GM19099 (cell line): ENCODE measurements around the gene MEIKIN.

ENCODE experiments used
- POLR2A ChIP-seq: IDR thresholded peaks from 3 replicates; pipeline ENCODE4 v1.6.1; 2011; ENCODE audit warnings: low read depth; ENCODE audit not compliant: insufficient read length; ENCODE audit errors: extremely low read depth

Gene MEIKIN

GRCh38 chr5:131774652-131775367 is 170.7 kb downstream of the MEIKIN start:
- TF ChIP-seq POLR2A = no peak

- TF ChIP-seq POLR2A = no peak
Observed at GRCh38 chr5:131773805-131774204, 171.7 kb downstream of the MEIKIN start.

- TF ChIP-seq POLR2A = no peak
Observed at GRCh38 chr5:131771692-131772091, 173.8 kb downstream of the MEIKIN start.

DNA sequence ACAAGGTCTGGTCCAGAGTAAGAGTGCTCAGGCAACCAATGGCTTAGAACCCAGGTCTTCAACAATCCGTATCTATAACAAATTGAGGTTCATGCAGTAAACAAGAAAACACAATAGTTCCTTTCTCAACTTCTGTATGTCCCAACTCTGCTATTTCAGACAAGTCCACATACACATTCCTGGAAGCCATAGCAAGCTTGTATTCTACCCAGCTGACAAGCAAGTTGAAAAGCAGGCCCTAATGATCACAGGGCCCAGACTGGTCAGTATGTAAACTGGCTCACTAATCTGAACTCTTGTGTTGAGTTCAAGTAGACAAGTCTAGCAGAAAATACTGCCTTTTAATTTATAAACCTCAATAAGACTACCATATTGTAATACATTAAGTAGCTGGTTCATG is 175.5 kb downstream of the MEIKIN start:
- no peak for TF ChIP-seq POLR2A

- no peak for TF ChIP-seq POLR2A
Observed at GRCh38 chr5:131769336-131769735, 176.1 kb downstream of the MEIKIN start.

GRCh38 chr5:131767891-131768290 is 177.6 kb downstream of the MEIKIN start:
- TF ChIP-seq POLR2A = no peak

GRCh38 chr5:131766689-131767088 is 178.8 kb downstream of the MEIKIN start:
- no peak for TF ChIP-seq POLR2A

- no peak for TF ChIP-seq POLR2A
Observed at GRCh38 chr5:131765261-131765660, 180.2 kb downstream of the MEIKIN start.

GRCh38 chr5:131763968-131764367 is 181.5 kb downstream of the MEIKIN start:
- no peak for TF ChIP-seq POLR2A

DNA sequence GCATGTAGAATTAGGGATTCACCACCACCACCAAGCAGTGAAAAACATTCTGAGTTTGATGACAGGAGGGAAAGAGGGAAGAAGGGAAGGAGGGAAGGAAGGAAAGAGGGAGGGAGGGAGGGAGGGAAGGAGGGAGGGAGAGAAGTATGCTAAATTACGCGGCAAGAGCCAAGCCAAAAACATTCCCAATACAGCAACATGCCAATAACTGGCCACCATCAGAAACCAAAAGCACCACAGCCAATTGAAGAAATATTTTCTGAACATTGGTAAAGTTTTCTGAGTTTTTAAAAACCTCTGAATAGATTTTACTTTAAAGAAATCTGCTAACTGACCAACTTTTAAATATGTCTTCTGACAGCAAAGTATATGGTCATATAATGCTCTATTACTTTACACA is 184.7 kb downstream of the MEIKIN start:
- TF ChIP-seq POLR2A = no peak

- no peak for TF ChIP-seq POLR2A
Observed at GRCh38 chr5:131759704-131760103, 185.8 kb downstream of the MEIKIN start.

DNA sequence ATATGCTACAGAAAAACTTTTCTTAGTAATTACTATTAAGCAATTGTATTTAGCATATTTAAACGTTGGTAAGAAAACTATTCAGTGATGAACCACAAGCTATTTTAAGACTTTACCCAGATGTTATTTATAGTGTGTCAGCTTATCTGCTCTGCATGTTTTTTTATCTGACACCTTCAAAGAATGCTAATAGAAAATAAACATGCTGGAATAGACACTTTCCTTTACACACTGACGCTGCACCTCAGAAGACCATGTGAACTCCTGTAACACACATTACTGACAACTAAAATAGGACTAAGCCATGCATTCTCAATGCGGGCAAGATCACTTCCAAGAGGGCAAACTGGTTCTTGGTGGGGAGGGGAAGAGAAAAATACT is 187.0 kb downstream of the MEIKIN start:
- TF ChIP-seq POLR2A = no peak

DNA sequence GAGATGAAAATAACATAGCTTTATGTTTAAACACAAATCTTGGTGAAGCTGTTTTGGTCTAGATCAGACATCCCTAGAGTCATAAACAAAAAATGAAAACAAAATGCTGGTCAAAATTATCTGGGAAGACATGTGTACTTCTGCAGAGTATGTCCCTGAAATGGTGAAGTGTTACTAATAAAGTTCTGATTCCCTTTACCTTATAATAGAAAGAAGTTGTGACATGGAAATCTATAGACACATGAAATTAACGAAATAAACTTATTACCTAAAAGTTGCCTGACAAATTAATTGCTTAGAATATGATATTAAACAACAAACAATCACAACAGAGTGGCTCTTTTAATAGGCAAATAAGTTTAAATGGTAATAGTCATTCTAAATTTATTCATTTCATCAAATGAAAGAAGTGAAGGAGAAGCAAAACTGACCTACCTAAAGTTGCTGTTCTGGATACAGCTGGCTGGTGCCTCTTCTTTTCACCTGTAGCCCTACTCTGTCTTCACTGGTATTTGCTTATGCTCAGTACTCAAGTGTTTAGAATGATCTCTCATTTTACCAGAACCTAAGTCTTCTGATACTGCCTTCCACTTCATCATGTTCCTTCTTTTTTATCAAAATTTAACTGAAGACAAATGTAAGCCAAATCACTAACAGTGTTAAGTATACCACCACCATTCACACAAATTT is 187.5 kb downstream of the MEIKIN start:
- TF ChIP-seq POLR2A = no peak
